HFFc6 (cell line): ENCODE results near the gene VSX1. TPM values are rescaled to one million over a fixed set of nuclear protein-coding genes. Genes with fewer than 3 reads are reported as not detected.

Experiments used
- DNase-seq: peaks from one replicate; pipeline ENCODE4 v3.0.0-alpha.2; 2018
- H3K27ac Mint-ChIP-seq: 2 replicates; pipeline ENCODE4 v1.8.0; 2020; ENCODE audit warnings: mild to moderate bottlenecking, mixed read lengths
- H3K27me3 Mint-ChIP-seq: 2 replicates; pipeline ENCODE4 v1.8.0; 2021; ENCODE audit warnings: mild to moderate bottlenecking, moderate library complexity, mixed read lengths; ENCODE audit not compliant: insufficient read depth
- H3K36me3 Mint-ChIP-seq: 2 replicates; pipeline ENCODE4 v1.8.0; 2021; ENCODE audit warnings: low read depth, mixed read lengths
- H3K4me1 Mint-ChIP-seq: 2 replicates; pipeline ENCODE4 v1.8.0; 2020; ENCODE audit warnings: low read depth, mixed read lengths
- H3K4me3 Mint-ChIP-seq: 2 replicates; pipeline ENCODE4 v1.8.0; 2020; ENCODE audit warnings: mild to moderate bottlenecking, moderate library complexity, mixed read lengths
- H3K9me3 Mint-ChIP-seq: 2 replicates; pipeline ENCODE4 v1.8.0; 2020; ENCODE audit warnings: mild to moderate bottlenecking, mixed read lengths
- CTCF ChIP-seq: fragments of 200-600 bp; sonication (generic); IDR thresholded peaks from 2 replicates; pipeline ENCODE4 v1.5.0; 2021; ENCODE audit warnings: antibody characterized with exemption, mild to moderate bottlenecking
- total RNA-seq, 6 experiments: library from RNA; stranded (reverse); fragmentation: NEBNext Ultra II Directional; extraction: Animal tissue kit (Norgen Biotek cat#: 25700); gene quantifications; 2 replicates in 1 of 6; 3 replicates in 5 of 6; pipeline ENCODE4 v1.2.3, GENCODE V29; 2021

VSX1 gene
- total RNA-seq, 6 experiments from 2014 or later = not detected

GRCh38 chr20:25071734-25072133 is 10.2 kb downstream of the VSX1 start:
- H3K9me3 Mint-ChIP-seq = no peaks in the 10 kb centered on the region
- peaks cover 44% of the 10 kb centered on the region for H3K27me3 Mint-ChIP-seq
- H3K4me1 Mint-ChIP-seq = peaks cover 9% of the 10 kb centered on the region
- no peak overlapping the region for H3K27ac Mint-ChIP-seq
- DNase-seq = no peak
- no peaks in the 10 kb centered on the region for H3K36me3 Mint-ChIP-seq
- no peak overlapping the region for H3K4me3 Mint-ChIP-seq
- no peak for TF ChIP-seq CTCF

- Mint-ChIP-seq H3K27ac (no peak overlapping the region), H3K4me1 (peaks cover 10% of the 10 kb centered on the region), H3K4me3 (no peak overlapping the region), H3K27me3 (peaks cover 44% of the 10 kb centered on the region), H3K9me3 (no peaks in the 10 kb centered on the region), H3K36me3 (no peaks in the 10 kb centered on the region)
- no peak for DNase-seq
- no peak for TF ChIP-seq CTCF
These were observed 11.0 kb downstream of the VSX1 start for GRCh38 chr20:25070821-25071473.

GRCh38 chr20:25067102-25067987 is 14.6 kb downstream of the VSX1 start:
- Mint-ChIP-seq H3K9me3 (no peaks in the 10 kb centered on the region), H3K27me3 (peaks cover 51% of the 10 kb centered on the region), H3K4me1 (peaks cover 9% of the 10 kb centered on the region), H3K36me3 (no peaks in the 10 kb centered on the region), H3K4me3 (no peak overlapping the region), H3K27ac (no peak overlapping the region)
- TF ChIP-seq CTCF = no peak
- no peak for DNase-seq

GRCh38 chr20:25066386-25066785 is 15.6 kb downstream of the VSX1 start:
- H3K27ac Mint-ChIP-seq = no peak overlapping the region

More at GRCh38 chr20:25066386-25066785, 15.6 kb downstream of the VSX1 start:
- no peak for DNase-seq
- peaks cover 6% of the 10 kb centered on the region; the same call in 1 of the 2 replicates for H3K4me1 Mint-ChIP-seq
- H3K4me3 Mint-ChIP-seq = no peak overlapping the region
- H3K27me3 Mint-ChIP-seq = peaks cover 53% of the 10 kb centered on the region
- H3K9me3 Mint-ChIP-seq = no peaks in the 10 kb centered on the region
- no peak for TF ChIP-seq CTCF
- no peaks in the 10 kb centered on the region for H3K36me3 Mint-ChIP-seq
